Hematopoietic multipotent progenitor cell treated with erythropoietin and hydrocortisone succinate and interleukin-3 and kit ligand, for 8 days (in vitro differentiated cells): ENCODE data around the gene CSK.

Source experiments
- DNase-seq: peaks from one replicate; pipeline ENCODE4 v3.0.0-alpha.2; 2015

The CSK gene

DNA sequence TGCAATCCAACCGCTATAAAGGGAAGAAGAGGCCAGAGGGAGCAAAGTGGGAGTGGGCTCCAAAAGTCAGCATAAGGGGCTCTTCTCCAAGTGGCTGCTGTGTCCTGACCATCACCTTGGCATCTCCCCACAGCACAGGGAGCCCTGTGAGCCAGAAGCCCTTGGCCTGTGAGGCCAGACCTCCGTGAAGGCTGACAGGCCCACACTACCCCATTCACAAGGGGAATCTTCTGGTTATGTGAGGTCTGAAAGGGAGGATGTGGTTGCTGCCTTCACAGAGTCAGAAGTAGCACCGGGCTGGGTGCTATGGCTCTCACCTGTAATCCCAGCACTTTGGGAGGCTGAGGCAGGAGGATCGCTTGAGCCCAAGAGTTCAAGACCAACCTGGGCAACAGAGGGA lies 63.7 kb downstream of the CSK start:
- DNase-seq: peak; percentile 19

DNA sequence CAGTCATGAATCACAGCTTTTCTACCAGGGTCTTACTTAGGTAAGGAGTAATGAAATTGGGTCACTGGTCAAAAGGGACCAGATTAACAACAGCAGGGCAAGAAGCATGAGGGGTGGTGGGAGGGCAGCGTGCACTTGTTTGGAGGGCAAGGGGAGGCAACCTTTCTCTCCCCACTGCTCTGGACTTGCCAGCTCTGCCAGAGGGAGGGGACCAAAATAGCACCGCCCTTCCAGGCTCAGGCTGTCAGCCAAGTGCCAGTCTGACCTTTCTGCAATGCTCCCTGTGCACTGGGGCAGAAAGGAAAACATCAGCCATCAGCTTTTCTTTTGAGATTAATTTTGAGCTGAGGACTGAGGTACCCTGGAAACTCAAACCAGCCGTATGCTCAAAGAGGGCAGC lies 65.6 kb downstream of the CSK start:
- DNase-seq: peak; percentile 45

DNA sequence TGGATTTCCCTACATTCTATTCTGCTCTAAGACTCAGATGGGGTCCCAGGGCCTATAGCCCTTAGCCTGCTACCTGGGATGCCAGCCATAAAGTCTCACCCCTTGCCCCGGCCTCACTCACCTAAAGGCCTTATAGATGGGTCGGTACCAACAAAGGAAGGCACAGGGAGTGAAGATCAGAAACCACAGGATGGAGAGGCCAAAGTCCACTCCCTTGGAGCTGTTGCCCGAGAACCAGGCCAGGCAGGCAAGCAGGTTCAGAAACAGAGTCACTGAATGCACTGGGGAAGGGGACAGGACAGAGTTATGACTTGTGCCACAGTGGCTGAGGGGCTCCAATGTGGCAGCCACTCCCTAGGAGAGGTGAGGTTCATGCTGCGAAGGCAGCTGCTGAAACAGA lies 68.5 kb downstream of the CSK start:
- DNase-seq: no peak

DNA sequence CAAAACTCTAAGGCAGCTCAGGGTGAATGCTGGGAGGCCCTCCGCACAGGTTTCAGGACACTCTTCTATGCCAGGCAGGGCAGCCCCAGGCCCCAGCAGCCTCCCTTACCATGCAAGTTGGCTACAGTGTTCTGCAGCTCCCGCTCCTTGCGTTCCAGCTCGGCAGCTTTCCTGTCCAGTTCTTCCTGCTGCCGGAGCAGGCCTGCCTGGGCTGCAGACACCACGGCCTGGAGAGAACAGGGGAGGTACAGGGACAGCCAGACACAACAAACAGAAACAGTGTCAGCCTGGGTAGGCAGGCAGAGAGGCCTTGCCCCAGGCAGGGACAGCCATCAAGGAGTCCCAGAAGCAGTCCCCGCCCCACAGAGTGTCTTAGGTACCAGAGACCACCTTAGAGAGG lies 70.1 kb downstream of the CSK start:
- DNase-seq: no peak
